GM19397 (cell line): ENCODE data around the gene HEMGN.
A peak's percentile ranks its signal among the peaks of the same experiment; 100 is the strongest.
"Not testable (repeated sequence)": the region's sequence is repeated elsewhere in the genome, so short reads cannot be mapped to it uniquely, and the experiment has no call there.

Experiments used
- ATAC-seq: cut with Tn5 transposase; IDR thresholded peaks from one replicate; pipeline ENCODE4 v1.9.1; 2021; ENCODE audit warnings: mild to moderate bottlenecking, moderate library complexity; ENCODE audit not compliant: unreplicated experiment

The HEMGN gene, protein sequence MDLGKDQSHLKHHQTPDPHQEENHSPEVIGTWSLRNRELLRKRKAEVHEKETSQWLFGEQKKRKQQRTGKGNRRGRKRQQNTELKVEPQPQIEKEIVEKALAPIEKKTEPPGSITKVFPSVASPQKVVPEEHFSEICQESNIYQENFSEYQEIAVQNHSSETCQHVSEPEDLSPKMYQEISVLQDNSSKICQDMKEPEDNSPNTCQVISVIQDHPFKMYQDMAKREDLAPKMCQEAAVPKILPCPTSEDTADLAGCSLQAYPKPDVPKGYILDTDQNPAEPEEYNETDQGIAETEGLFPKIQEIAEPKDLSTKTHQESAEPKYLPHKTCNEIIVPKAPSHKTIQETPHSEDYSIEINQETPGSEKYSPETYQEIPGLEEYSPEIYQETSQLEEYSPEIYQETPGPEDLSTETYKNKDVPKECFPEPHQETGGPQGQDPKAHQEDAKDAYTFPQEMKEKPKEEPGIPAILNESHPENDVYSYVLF

DNA sequence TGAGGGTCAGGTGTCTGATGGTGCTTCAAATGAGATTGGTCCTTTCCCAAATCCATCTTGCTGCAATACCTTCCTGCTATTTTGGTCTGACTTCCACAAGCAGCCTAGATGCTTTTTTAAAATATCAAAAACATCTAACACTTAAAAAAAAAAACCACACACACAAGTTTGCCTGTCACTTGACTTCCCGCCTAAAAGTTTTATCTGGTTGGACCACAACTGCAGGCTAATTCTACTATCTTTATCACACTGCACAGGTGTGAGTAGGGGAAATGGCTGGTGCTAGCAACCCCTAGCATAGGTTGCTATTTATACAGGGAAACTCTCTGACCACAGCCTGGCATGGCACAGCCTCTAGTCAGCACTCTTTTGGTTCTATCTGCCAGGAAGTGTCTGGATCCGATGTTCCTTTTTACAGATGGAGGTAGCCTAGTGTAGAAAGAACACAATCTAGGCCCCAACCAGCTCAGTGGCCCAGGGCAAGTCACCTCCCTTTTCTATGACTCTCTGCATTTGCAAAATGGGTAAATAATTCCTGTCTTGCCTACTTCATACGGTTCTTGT lies at the start of gene HEMGN:
Gene HEMGN (minus strand): TSS at position 92 of the 564 bp plus-strand sequence. CDS start 36 bp downstream, at position 56.
- no peak for ATAC-seq

DNA sequence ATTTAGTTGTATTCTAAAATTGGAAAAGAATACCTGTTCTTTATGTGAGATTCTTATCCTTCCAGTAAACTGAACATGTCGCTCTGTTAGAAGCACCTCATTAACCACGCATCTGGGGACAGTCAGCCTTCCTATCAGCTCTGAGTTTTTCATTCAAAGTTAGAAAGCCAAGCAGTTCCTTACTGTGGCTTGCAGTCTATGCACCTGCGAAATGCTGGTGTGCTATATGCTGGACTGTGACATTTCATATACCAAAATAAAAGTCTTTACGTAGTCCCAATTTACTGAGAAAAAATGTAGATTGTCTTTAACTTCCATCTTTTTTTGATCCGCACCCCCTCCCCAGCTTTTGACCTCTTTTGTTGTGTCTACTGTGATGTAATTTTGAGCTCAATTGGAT lies 49.5 kb upstream of the HEMGN start:
- ATAC-seq: no peak

DNA sequence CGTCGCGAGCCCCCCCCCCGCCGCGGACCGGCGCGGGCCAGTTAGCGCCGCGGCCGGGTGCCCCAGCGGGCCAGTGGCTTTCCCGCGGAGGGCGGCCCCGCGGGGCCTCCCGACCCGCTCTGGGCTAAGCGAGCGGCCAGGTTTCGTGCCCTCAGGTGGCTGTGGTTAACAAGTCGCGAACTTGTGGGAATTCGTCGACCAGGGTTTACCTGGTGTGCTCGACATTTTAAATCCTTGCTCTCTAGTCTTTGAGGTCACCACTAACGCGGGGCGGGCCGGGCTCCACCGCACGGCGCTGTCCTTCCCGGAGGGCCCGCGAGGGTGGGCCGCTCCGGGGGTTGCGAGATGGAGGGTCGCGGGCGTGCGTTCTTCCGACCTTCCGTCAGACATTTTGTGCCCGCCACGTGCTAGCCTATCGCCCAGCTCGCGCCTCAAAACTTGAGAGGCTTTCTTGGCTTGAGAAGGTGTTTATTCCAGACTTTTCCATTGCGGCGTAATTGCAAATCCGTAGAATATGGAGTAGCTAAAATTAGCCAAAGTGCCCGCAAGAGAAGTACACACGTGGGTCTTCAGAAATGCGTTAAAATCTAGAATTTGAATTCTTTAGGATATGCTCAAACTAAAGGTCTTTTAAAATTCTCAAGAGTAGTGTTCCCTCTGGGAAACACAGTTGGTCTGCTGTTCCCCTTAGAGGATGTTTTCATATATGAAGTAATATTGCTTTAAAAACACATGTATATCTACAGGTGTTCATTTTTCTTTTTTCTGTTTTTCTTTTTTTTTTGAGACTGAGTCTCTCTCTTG lies 47.3 kb upstream of the HEMGN start:
- ATAC-seq: peak; percentile 20

DNA sequence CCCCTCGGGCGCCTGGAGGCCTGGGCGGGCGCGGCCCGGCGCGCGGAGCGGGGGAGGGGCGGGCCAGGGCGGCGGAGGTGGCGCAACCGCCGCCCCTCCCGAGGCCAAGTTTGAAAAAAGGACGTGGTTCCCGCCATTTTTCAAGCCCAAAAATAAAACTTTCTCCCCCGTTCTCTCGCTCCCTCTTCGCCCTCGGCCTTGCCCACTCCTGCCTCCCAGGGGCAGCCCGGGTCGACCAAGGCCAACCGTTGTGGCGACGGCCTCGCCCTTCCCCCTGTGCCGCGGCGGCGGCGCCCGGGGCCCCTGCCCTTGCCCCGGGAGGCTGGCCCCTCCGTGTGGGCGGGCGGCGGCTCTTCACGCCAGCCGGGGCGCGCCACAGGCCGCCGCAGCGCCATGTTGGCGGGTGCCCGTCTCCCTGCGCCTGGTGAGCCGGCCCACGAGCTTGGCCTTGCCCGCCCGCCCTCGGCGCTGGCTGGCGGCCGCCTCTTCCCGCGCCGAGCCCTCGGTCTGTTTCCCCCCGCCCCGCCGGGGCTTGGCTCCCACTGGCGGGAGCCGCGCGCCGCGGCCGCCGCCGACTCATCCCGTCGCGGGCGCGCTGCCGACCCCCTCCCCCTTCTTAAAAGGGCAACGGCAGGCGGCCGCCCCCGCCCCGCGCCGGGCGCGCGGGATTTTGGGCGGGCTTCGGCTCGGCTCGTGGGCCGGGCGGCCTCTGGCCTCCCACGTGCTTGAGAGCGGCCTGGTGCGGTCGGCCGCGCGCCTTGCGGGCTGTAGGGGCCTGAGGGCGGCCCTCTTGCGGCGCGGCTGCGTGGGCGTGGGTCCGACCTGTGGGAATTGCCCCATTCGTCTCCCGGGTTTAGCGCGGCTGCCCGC lies 46.5 kb upstream of the HEMGN start:
- ATAC-seq: peak; percentile 37

DNA sequence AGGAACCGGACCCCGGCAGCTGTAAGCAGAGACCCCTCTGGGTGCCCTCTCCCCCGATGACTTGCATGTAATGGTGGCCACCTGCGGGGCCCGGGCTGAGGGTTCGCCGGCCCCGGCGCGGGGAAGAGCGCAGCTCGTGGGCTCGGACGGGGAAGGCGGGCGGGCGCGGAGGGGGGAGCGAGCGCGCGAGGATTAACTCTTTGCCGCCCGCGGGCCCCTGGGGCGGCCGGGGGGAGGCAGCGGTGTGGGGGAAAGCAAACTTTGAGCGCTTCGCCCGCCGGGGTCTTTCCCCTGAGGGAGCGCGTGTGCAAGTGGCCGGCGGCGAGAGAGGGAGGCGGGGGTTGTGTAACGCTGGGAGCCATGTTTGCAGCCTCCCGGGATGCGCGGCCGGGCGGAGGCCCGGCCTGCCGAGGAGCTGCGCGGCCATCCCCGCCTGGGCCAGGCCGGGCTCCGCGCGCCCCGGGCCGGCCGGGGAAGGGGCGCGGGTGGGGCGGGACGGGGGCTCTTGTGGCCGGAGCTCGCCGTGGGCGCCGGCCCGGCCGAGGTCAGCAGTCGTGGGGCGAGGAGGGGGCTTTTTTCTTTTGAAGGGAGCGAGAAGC lies 45.7 kb upstream of the HEMGN start:
- ATAC-seq: peak; percentile 12

DNA sequence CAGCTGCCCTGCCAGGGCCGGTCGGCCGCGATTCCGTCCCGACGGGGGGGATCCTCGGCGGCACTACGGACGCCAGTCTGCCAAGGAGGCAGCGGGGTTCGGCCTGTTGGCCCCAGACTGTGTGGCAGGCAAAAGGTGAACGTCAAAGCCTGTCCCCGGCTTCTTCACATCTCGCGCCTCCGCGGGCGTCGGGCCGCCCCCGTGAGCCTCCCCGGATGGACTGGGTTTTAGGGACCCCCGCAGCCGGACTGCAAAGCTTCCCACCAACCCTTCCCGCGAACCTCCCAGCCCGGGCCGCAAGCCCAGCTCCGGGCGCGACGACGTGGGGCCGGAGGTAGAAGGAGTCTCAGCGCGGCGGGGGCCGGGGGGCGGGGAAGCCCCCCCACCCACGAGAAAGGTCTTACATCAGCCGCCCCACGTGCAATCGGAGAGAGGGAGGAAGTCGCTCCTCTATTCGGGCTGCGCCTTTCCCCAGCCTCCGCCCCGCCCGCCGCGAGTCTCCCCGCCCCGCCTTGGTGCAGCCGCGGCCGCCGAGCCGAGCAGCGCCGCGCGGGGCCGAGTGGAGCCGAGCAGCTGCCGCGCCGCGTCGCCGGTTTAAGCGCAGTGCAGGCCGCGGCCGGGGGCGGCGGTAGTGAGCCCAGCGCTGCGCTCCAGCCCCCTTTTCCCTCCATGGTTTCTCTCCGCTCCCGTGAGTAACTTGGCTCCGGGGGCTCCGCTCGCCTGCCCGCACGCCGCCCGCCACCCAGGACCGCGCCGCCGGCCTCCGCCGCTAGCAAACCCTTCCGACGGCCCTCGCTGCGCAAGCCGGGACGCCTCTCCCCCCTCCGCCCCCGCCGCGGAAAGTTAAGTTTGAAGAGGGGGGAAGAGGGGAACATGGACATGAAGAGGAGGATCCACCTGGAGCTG lies 45.0 kb upstream of the HEMGN start, which contains the start of gene ANP32B:
Gene ANP32B (plus strand): TSS at position 659 of the 906 bp plus-strand sequence. CDS start 215 bp downstream, at position 874.
- ATAC-seq: peak; percentile 60

DNA sequence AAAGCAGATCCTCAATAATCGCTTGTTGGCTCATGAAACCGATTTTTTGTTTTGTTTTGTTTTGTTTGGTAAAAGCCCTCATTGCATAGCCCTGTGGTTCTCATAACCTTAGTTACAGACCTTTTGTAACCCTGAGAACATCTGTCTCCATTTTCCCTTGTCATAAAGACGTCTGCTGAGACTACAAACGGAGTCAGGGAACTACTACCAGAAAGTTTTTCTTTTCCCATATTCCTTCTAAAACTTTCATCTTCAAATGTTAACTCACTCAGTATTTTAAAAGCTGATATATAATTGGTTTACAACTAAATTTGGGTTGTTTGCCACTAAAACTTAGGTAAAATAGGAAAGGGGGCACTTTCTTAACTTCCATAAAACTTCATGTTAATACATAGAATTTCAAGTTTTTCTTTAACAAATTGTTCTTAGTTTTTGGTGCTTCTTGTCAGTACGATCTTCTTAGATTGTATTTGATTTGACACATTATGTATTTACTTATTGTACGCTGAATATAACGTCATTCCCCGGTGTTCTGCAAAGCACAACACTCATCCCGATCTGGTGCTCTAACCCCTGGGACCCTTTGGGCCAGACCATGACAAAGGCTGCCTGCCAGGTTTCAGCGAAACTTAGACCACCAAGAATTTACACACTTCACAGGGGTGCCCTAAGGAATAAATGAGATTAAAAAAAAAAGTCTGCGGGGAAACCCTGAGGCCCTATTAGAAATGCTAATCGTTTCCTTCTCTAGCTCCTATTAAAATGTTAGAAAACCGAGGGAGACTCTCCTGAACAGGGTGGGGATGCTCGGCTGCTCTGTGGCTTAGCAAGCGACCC lies 44.1 kb upstream of the HEMGN start:
- ATAC-seq: no peak

DNA sequence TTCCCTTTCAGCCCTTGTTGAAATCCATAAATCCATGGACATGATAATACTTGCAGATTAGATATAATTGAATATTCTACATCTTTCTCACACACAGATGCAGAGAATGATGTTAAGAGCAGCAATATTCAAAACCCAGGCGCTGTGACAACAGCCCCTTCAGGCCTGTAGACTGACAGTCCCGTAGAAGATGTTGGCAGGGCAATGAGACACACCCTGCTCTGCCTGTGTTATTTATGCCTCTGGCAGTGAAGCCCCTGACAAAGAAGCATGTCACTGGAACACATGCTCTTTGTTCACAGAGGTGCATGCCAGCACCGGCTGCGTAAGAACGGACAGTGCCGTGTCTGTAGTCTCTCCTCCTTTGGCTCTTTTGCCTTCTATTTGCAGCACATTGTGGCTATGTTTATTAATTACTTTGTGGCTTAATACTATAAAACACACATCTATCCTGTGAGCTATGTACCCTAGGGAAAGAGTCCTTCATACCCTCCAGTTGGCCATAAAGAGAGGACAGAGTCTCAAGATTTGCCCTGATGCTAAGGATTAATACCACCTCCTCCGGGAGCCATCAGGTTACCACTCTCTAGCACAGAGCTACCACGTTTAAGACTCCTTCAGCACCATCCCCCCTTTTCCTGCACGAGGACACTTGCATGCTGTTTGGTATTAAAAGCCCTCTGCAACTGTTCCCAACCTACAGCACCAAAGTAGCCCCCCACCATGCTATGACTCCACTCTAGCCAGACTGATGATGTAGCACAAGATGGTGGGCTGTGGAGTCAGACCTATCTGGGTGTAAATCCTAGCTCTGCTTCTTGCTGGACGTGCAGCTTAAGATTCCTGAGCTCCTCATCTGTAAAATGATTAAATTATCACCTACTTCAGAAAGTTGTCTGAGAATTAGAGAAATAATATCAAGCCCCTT lies 43.2 kb upstream of the HEMGN start:
- ATAC-seq: no peak

DNA sequence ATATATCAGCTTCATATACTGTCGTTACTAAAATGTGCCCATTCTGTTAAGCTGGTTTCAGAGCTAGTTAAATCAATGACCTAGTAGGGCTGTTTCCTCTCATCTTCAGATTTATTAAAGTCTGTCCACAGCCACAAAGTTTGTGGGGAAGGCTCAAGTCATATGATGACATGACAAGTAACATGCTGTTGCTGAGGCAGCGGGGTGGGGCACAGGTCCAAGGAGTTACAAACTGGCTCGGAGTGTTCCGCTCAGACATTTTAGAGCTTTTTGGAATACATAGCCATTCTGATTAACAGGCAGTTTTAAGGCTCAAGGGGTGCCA lies 42.5 kb upstream of the HEMGN start:
- no peak for ATAC-seq

DNA sequence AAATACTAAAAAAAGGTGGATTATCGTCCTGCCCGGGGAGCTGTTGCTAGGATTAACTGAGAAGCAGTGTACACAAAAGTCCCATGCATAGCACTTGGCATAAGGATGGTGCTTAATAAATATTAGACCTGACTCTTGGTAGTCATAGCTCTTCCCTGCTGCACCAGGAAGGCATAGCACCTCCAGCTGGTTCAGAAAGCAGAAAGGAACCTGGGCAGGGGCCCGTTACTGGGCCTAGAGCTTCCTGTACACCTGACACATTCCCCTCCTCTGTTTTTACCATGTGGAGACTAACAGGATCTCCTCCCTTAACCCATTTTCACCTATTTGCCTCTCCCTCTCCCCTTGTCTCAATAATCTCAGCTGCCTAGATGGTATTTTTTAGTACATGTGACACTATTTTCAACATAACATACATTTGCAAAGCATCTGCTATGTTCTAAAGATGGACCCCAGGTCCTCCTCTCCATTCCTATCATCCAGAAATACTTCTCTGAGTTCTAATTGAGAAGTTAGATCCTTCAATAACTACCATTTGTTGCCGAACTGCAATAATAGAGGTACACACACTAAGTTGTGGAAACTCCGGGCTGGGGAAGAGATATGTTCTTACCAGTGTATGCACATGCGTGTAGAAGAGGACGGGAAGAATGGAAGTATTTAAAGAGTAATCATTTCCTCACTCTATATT lies 42.0 kb upstream of the HEMGN start:
- no peak for ATAC-seq

DNA sequence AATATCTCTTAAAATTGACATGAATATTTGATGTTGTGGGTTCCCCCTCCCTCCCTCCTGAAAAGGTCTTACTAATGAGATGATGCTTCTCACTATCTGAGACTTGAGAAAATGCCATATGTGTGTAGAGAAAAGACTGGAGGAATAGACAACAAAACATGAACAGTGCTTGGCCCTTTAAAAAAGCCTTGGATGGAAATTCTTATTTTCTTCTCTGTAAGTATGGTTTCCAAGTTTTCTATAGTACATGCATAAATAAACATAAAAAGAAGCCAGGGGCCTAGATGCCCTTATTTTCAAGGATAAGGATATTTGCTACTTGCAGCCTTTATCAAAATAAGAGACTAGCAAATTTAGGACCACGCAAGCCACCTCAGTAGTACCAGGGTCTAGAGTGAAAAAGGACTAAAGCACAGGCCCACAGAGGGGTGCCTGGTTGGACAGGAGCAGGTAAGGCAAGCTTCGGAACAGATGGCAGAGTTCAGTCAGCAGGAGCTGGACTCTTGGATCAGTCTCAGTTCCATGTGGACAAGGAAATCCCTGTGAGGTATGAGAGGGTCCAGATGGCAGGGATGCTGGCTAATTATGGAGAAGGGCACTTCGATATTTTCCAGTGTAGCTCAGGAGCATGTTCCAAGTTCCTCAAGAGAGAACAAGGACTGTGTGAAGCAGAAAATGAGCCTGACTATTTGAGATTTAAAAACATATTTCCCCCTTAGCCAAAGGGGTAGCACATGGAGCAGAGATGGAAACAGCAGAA lies 40.6 kb upstream of the HEMGN start:
- ATAC-seq: no peak

DNA sequence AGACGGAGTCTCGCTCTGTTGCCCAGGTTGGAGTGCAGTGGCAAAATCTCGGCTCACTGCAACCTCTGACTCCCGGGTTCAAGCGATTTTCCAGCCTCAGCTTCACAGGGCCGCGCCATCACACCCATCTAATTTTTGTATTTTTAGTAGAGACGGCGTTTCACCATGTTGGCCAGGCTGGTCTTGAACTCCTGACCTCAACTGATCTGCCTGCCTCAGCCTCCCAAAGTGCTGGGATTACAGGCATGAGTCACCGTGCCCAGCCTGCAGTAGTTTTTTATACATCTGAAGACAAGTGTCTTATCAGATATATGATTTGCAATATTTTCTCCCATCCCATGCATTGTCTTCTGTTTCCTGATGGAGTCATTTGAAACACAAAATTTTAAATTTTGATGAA lies 38.7 kb upstream of the HEMGN start:
- not testable (repeated sequence) for ATAC-seq

DNA sequence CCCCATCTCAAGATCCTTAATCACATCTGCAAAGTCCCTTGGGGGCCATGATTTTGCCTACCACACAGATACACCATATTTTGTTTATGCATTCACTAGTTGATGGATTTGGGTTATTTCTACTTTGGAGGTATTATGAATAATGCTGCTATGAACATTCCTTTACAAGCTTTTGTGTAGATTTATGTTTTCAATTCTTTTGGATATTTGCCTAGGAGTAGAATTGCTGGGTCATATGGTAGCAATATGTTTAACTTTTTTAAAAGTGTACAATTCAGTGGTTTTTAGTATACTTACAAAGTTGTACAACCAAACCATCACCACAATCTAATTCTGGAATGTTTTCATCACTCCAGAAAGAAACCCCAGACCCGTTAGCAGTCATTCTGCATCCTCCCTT lies 37.4 kb upstream of the HEMGN start:
- ATAC-seq: no peak

DNA sequence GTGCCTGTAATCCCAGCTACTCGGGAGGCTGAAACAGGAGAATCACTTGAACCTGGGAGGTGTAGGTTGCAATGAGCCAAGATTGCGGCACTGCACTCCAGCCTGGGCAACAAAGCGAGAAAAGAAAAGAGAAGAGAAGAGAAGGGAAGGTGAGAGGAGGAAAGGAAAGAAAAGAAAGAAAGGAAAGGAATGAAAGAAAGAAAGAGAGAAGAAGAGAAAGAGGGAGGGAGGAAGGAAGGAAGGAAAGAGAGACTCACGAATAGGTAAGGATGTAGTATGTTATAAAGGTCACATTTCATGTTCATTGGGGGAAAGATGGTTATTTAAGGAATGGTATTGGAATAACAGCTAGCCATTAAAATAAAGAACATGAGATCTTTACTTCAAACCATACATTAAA lies 34.8 kb upstream of the HEMGN start:
- ATAC-seq: no peak

DNA sequence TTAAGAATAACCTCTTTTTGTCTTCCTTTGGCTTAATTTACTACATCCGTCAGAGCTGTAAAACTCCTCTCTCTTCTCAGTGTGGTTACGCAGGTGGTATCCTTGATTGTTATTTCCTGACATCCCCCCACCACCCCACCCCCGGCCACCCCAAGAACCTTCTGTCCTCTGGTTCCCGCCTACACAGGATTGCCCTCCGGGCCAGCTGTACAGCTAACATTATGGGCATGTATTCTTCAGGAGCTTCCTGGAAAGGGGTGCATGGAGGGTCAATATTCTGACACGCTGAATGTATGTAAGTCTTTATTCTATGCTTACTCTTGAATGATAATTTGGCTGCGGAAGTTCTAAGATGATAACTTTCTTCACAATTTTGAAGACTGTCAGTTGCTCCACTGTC lies 32.2 kb upstream of the HEMGN start:
- ATAC-seq: no peak

DNA sequence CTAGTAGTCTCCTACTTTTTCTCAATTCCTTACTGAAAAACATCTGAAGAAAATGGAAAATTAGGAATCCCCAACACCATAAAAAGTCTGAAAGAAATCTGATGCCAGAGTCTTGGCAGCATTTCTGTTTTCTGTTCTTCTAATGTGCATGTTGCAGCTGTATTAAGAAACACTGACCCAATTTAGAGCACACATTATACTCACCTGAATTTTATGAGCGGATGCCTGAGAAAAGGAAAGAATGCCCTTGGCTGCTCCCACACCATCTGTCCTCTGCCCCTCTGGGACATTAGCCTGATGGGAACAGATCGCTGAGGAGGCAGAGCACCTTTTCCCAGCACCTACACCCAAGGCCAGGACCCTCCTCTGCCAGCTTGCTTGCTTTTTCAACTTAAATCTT lies 31.0 kb upstream of the HEMGN start:
- no peak for ATAC-seq
